OCI-LY7 (cell line): ENCODE data around the gene WIZ. TPM values are rescaled to one million over a fixed set of nuclear protein-coding genes. Genes with fewer than 3 reads are reported as not detected.

Experiments
- BruUV-seq: library from RNA; stranded (reverse); fragments of 400-500 nt; replicated peaks from 2 replicates; lab custom pipeline; 2021; lab: Mats Ljungman, UMichigan
- CTCF ChIA-PET: fragments of 300-600 bp; sonication (Branson Sonifier 250); formaldehyde crosslinking; loops from one replicate; lab custom pipeline; 2022; ENCODE audit warnings: antibody characterized with exemption; ENCODE audit not compliant: unreplicated experiment; lab: Charles Lee
- POLR2A ChIA-PET: fragments of 300-600 bp; sonication (Branson Sonifier 250); formaldehyde crosslinking; loops from one replicate; lab custom pipeline; 2022; ENCODE audit warnings: antibody characterized with exemption; lab: Charles Lee
- DNase-seq: peaks from one replicate; pipeline ENCODE4 v3.0.0-alpha.2; 2015; ENCODE audit warnings: low spot score
- H2AFZ ChIP-seq: fragments of 200-600 bp; sonication (generic), shearing (Covaris generic); 2 replicates; pipeline ENCODE4 v1.6.1; 2014; ENCODE audit warnings: mild to moderate bottlenecking, antibody characterized with exemption, low read length, moderate library complexity
- H3K27ac ChIP-seq: fragments of 200-600 bp; sonication (generic); 2 replicates; pipeline ENCODE4 v1.5.1; 2014; ENCODE audit warnings: mixed run types, low read depth, mild to moderate bottlenecking, moderate library complexity, low read length, inconsistent platforms; ENCODE audit not compliant: poor library complexity, severe bottlenecking
- H3K36me3 ChIP-seq: fragments of 200-600 bp; sonication (generic); 2 replicates; pipeline ENCODE4 v1.6.1; 2014; ENCODE audit warnings: mild to moderate bottlenecking, antibody characterized with exemption, low read length, moderate library complexity, mixed read lengths; ENCODE audit not compliant: insufficient read depth
- H3K4me1 ChIP-seq: fragments of 200-600 bp; sonication (generic); 2 replicates; pipeline ENCODE4 v1.5.1; 2014; ENCODE audit warnings: mild to moderate bottlenecking, low read length; ENCODE audit not compliant: insufficient read depth, poor library complexity, severe bottlenecking
- H3K4me2 ChIP-seq: fragments of 200-600 bp; sonication (generic); 2 replicates; pipeline ENCODE4 v1.6.1; 2014; ENCODE audit warnings: mild to moderate bottlenecking, low read length
- H3K4me3 ChIP-seq: fragments of 200-600 bp; sonication (generic); 2 replicates; pipeline ENCODE4 v1.5.1; 2014; ENCODE audit warnings: mild to moderate bottlenecking, low read depth, low read length; ENCODE audit not compliant: poor library complexity, severe bottlenecking
- H3K79me2 ChIP-seq: fragments of 200-600 bp; sonication (generic); 2 replicates; pipeline ENCODE4 v1.6.1; 2016; ENCODE audit warnings: low read depth, mild to moderate bottlenecking, low read length, moderate library complexity, mixed read lengths; ENCODE audit not compliant: insufficient read depth
- H3K9me2 ChIP-seq: fragments of 200-600 bp; sonication (generic); 2 replicates; pipeline ENCODE4 v1.6.1; 2016; ENCODE audit warnings: mild to moderate bottlenecking, low read length, mixed read lengths; ENCODE audit not compliant: insufficient read depth
- H3K9me3 ChIP-seq: fragments of 200-600 bp; sonication (generic); 2 replicates; pipeline ENCODE4 v1.6.1; 2014; ENCODE audit warnings: mild to moderate bottlenecking, mixed run types, low read length, mixed read lengths
- H4K20me1 ChIP-seq: fragments of 200-600 bp; sonication (generic); 2 replicates; pipeline ENCODE4 v1.6.1; 2014; ENCODE audit warnings: mild to moderate bottlenecking, antibody characterized with exemption, low read length, moderate library complexity, mixed read lengths; ENCODE audit not compliant: insufficient read depth
- CTCF ChIP-seq: fragments of 200-600 bp; sonication (generic); conservative IDR thresholded peaks from 2 replicates; pipeline ENCODE4 v1.5.1; 2014; ENCODE audit warnings: mild to moderate bottlenecking, antibody characterized with exemption, low read length, moderate library complexity, mixed read lengths
- EZH2phosphoT487 ChIP-seq: fragments of 200-600 bp; sonication (generic); IDR thresholded peaks from 2 replicates; pipeline ENCODE4 v1.6.1; 2018; ENCODE audit warnings: low read depth, borderline replicate concordance, mild to moderate bottlenecking, mixed run types, antibody characterized with exemption, low read length, moderate library complexity, mixed read lengths
- intact Hi-C: fragments of 100-400 bp; cut with micrococcal nuclease; formaldehyde crosslinking; loops from one replicate; pipeline ENCODE4 v1.10.0; 2022; ENCODE audit not compliant: unreplicated experiment
- total RNA-seq, 2 experiments: library from RNA; depleted of rRNA in 1 of 2; stranded (reverse); fragments of >200 nt in 1 of 2; shearing (Covaris generic) in 1 of 2; gene quantifications; 2 replicates each; pipeline ENCODE4 v1.2.3, GENCODE V29; 2014 to 2022

WIZ gene
- total RNA-seq, 2 experiments from 2014 or later, result 16.4 to 35.9 TPM

GRCh38 chr19:15430526-15431120 lies 19.1 kb downstream of the WIZ start:
- intact Hi-C loops, result loop anchor here (5.0 kb wide), 1 partner anchor 127 kb away; no protein-coding TSS in a partner anchor
- DNase-seq, result no peak
- TF ChIP-seq CTCF (no peak), EZH2phosphoT487 (no peak)
- Histone ChIP-seq H3K79me2 (peaks cover 24% of the 10 kb centered on the region), H4K20me1 (no peaks in the 10 kb centered on the region; the same call in 1 of the 2 replicates), H3K4me1 (peaks cover 21% of the 10 kb centered on the region), H3K4me2 (peak overlapping the region; percentile 83), H3K36me3 (peaks cover 42% of the 10 kb centered on the region), H3K9me3 (no peaks in the 10 kb centered on the region), H3K9me2 (no peaks in the 10 kb centered on the region), H2AFZ (no peak overlapping the region), H3K27ac (no peak overlapping the region), H3K4me3 (peak overlapping the region; percentile 85)
- POLR2A ChIA-PET, result no interaction called here
- CTCF ChIA-PET, result no interaction called here
- BruUV-seq, result no TSS peak

GRCh38 chr19:15429825-15430467 lies 19.8 kb downstream of the WIZ start:
- peaks cover 21% of the 10 kb centered on the region for H3K4me1 ChIP-seq
- no peaks in the 10 kb centered on the region for H3K9me2 ChIP-seq
- H3K4me3 ChIP-seq, result no peak overlapping the region
- H3K27ac ChIP-seq, result no peak overlapping the region
- TF ChIP-seq CTCF, result no peak
- no peak for TF ChIP-seq EZH2phosphoT487
- intact Hi-C loops, result loop anchor here (5.0 kb wide), 1 partner anchor 127 kb away; no protein-coding TSS in a partner anchor
- POLR2A ChIA-PET, result no interaction called here
- no peak for DNase-seq
- no peak overlapping the region for H3K4me2 ChIP-seq
- peaks cover 24% of the 10 kb centered on the region for H3K79me2 ChIP-seq
- BruUV-seq, result no TSS peak
- CTCF ChIA-PET, result no interaction called here
- H3K9me3 ChIP-seq, result no peaks in the 10 kb centered on the region
- no peak overlapping the region for H2AFZ ChIP-seq
- H4K20me1 ChIP-seq, result no peaks in the 10 kb centered on the region; the same call in 1 of the 2 replicates
- H3K36me3 ChIP-seq, result peaks cover 48% of the 10 kb centered on the region
